ENCODE measurements around the gene ZNF444. TPM values are rescaled to one million over a fixed set of nuclear protein-coding genes. Genes with fewer than 3 reads are reported as not detected.

ZNF444 gene
- total and polyA plus RNA-seq, 2 donors (not counting 1 experiment from before 2014, with no cell fraction given) = 24.1 to 37.7 TPM

GRCh38 chr19:56167064-56167578 is 26.0 kb downstream of the ZNF444 start:
- no peak for TF ChIP-seq EZH2 (IDR thresholded peaks at IDR 0.05; ENCODE audit: borderline replicate concordance, insufficient read depth, low read depth, low read length, poor library complexity, severe bottlenecking)
- no peak for TF ChIP-seq CTCF (IDR thresholded peaks at IDR 0.05)
- no peak for ATAC-seq (ENCODE audit: low read depth)
- ChIA-PET CTCF (interaction anchor here (1.1 to 16.2 kb wide), 4 partner anchors 9 to 101 kb away, joined by 3 to 196 read pairs (median 8); no protein-coding TSS in a partner anchor), POLR2A (no interaction called here)
- Histone ChIP-seq H3K4me1 (ENCODE audit: control insufficient read depth in 2 of 2, insufficient read depth in 2 of 2, low read length in 2 of 2) (peaks cover 2 to 3% of the 10 kb centered on the region in 2 donors), H3K4me2 (replicated peaks; ENCODE audit: low read depth, low read length, poor library complexity, severe bottlenecking) (no peak overlapping the region), H4K20me1 (ENCODE audit: control insufficient read depth, insufficient read depth, low read length, poor library complexity, severe bottlenecking) (no peaks in the 10 kb centered on the region), H3K79me2 (ENCODE audit: control insufficient read depth, insufficient read depth, low read length) (no peaks in the 10 kb centered on the region), H2AFZ (ENCODE audit: insufficient read depth, low read depth, low read length, poor library complexity, severe bottlenecking) (no peak overlapping the region), H3K9ac (ENCODE audit: low read length) (no peak overlapping the region), H3K4me3 (ENCODE audit: control extremely low read depth in 1 of 5, extremely low read depth in 1 of 5, insufficient read depth in 1 of 5, low read depth in 2 of 5, low read length in 4 of 5) (no peak overlapping the region), H3K36me3 (replicated peaks in 1 of 2; ENCODE audit: control extremely low read depth in 1 of 2, control insufficient read depth in 1 of 2, extremely low read depth in 1 of 2, insufficient read depth in 2 of 2, low read length in 1 of 2) (no peaks in the 10 kb centered on the region), H3K27me3 (replicated peaks in 1 of 4; ENCODE audit: control extremely low read depth in 1 of 4, control insufficient read depth in 3 of 4, insufficient read depth in 4 of 4, low read length in 3 of 4) (no peaks in the 10 kb centered on the region), H3K9me3 (ENCODE audit: control extremely low read depth in 1 of 3, control insufficient read depth in 2 of 3, insufficient read depth in 1 of 3, low read length in 2 of 3) (no peaks in the 10 kb centered on the region), H3K27ac (ENCODE audit: low read length in 2 of 2) (no peak overlapping the region)
- 96% methylated on average over 3 of the region's 7 CpGs for WGBS (ENCODE audit: insufficient coverage)
- peaks cover 17% of the 10 kb centered on the region for H3K27me3 Mint-ChIP-seq
- H3K27ac Mint-ChIP-seq = no peak overlapping the region
- intact Hi-C loops (cut with micrococcal nuclease) = no loop called here
- H3K4me3 Mint-ChIP-seq = no peak overlapping the region
- no peak for DNase-seq
- H3K9me3 Mint-ChIP-seq (ENCODE audit: insufficient read depth) = no peaks in the 10 kb centered on the region
- peaks cover 4% of the 10 kb centered on the region for H3K4me1 Mint-ChIP-seq

DNA sequence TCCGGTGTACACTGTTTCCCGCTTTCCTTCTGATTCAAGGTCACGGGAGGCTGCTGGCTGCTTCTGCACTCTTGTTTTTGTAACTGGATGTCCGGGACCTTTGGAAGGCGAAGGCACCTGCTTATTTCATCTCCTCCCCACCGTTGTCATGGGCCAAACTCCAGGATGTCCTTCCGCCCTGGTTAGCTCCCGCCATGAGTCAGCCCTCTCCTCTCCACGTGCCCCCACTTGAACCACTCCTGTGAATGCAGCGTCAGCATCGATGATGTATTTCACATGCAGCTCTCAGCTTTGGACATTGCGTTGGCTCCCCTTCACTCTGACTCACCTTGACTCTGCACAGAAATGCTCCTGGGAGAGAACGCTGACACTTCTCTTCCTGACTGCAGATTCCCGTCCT is 29.2 kb downstream of the ZNF444 start:
- Histone ChIP-seq H3K27ac (ENCODE audit: low read length in 2 of 2) (no peak overlapping the region), H3K4me3 (ENCODE audit: control extremely low read depth in 1 of 5, extremely low read depth in 1 of 5, insufficient read depth in 1 of 5, low read depth in 2 of 5, low read length in 4 of 5) (no peak overlapping the region), H3K27me3 (replicated peaks in 1 of 4; ENCODE audit: control extremely low read depth in 1 of 4, control insufficient read depth in 3 of 4, insufficient read depth in 4 of 4, low read length in 3 of 4) (no peaks in the 10 kb centered on the region), H3K36me3 (replicated peaks in 1 of 2; ENCODE audit: control extremely low read depth in 1 of 2, control insufficient read depth in 1 of 2, extremely low read depth in 1 of 2, insufficient read depth in 2 of 2, low read length in 1 of 2) (no peaks in the 10 kb centered on the region), H3K4me1 (ENCODE audit: control insufficient read depth in 2 of 2, insufficient read depth in 2 of 2, low read length in 2 of 2) (peaks cover 2 to 3% of the 10 kb centered on the region in 2 donors), H3K79me2 (ENCODE audit: control insufficient read depth, insufficient read depth, low read length) (no peaks in the 10 kb centered on the region), H3K4me2 (replicated peaks; ENCODE audit: low read depth, low read length, poor library complexity, severe bottlenecking) (no peak overlapping the region), H2AFZ (ENCODE audit: insufficient read depth, low read depth, low read length, poor library complexity, severe bottlenecking) (no peak overlapping the region), H3K9ac (ENCODE audit: low read length) (no peak overlapping the region), H3K9me3 (ENCODE audit: control extremely low read depth in 1 of 3, control insufficient read depth in 2 of 3, insufficient read depth in 1 of 3, low read length in 2 of 3) (no peaks in the 10 kb centered on the region), H4K20me1 (ENCODE audit: control insufficient read depth, insufficient read depth, low read length, poor library complexity, severe bottlenecking) (no peaks in the 10 kb centered on the region)
- ChIA-PET POLR2A (no interaction called here), CTCF (interaction anchor here (2.8 to 16.2 kb wide), 4 partner anchors 65 to 104 kb away, joined by 7 to 196 read pairs (median 24); no protein-coding TSS in a partner anchor)
- Mint-ChIP-seq H3K9me3 (ENCODE audit: insufficient read depth) (no peaks in the 10 kb centered on the region), H3K27ac (no peak overlapping the region), H3K27me3 (peaks cover 18% of the 10 kb centered on the region), H3K4me1 (peaks cover 2% of the 10 kb centered on the region), H3K4me3 (no peak overlapping the region)
- no peak for TF ChIP-seq EZH2 (IDR thresholded peaks at IDR 0.05; ENCODE audit: borderline replicate concordance, insufficient read depth, low read depth, low read length, poor library complexity, severe bottlenecking)
- no peak for TF ChIP-seq CTCF (IDR thresholded peaks at IDR 0.05)
- intact Hi-C loops (cut with micrococcal nuclease) = no loop called here
- 82% methylated on average over 13 of the region's 14 CpGs for WGBS (ENCODE audit: insufficient coverage)
- ATAC-seq (ENCODE audit: low read depth) (no peak), DNase-seq (no peak)
